PC-9 (cell line): ENCODE results near the gene SYDE1. TPM values are rescaled to one million over a fixed set of nuclear protein-coding genes. Genes with fewer than 3 reads are reported as not detected.

Experiments
- BruUV-seq: library from RNA; stranded (reverse); fragments of 400-500 nt; replicated peaks from 2 replicates; lab custom pipeline; 2021; lab: Mats Ljungman, UMichigan
- CTCF ChIA-PET: fragments of 300-600 bp; sonication (Branson Sonifier 250); formaldehyde crosslinking; loops from one replicate; lab custom pipeline; 2022; ENCODE audit warnings: antibody characterized with exemption; lab: Charles Lee
- POLR2A ChIA-PET: fragments of 300-600 bp; sonication (Branson Sonifier 250); formaldehyde crosslinking; loops from one replicate; lab custom pipeline; 2022; ENCODE audit warnings: antibody characterized with exemption; ENCODE audit not compliant: unreplicated experiment; lab: Charles Lee
- DNase-seq, 2 experiments: peaks; one replicate each; pipeline versions ENCODE4 v3.0.0 to v3.0.0-alpha.2; 2015 to 2022; ENCODE audit warnings: mixed read lengths in 1 of 2
- H2AFZ ChIP-seq: fragments of 200-600 bp; sonication (generic); 2 replicates; pipeline ENCODE4 v1.8.1; 2017; ENCODE audit warnings: antibody characterized with exemption
- H3F3A ChIP-seq: fragments of 200-600 bp; sonication (generic); 2 replicates; pipeline ENCODE4 v1.8.1; 2017; ENCODE audit warnings: antibody characterized with exemption, mild to moderate bottlenecking, low read depth; ENCODE audit not compliant: insufficient read depth
- H3K27ac ChIP-seq: fragments of 200-600 bp; sonication (generic); 2 replicates; pipeline ENCODE4 v1.6.1; 2016; ENCODE audit warnings: mixed run types
- H3K27me3 ChIP-seq: fragments of 200-600 bp; sonication (generic); 2 replicates; pipeline ENCODE4 v1.6.1; 2016; ENCODE audit warnings: low read depth, mixed run types; ENCODE audit not compliant: insufficient read depth
- H3K36me3 ChIP-seq: fragments of 200-600 bp; sonication (generic); 2 replicates; pipeline ENCODE4 v1.6.1; 2016; ENCODE audit warnings: low read depth, mixed run types
- H3K4me1 ChIP-seq: fragments of 200-600 bp; sonication (generic); replicated peaks from 2 replicates; pipeline ENCODE4 v1.6.1; 2016; ENCODE audit warnings: mixed run types; ENCODE audit not compliant: insufficient read depth
- H3K4me2 ChIP-seq: fragments of 200-600 bp; sonication (generic); 2 replicates; pipeline ENCODE4 v1.6.1; 2017; ENCODE audit warnings: mixed run types
- H3K4me3 ChIP-seq: fragments of 200-600 bp; sonication (generic); 2 replicates; pipeline ENCODE4 v1.6.1; 2016; ENCODE audit warnings: mixed run types
- H3K79me2 ChIP-seq: fragments of 200-600 bp; sonication (generic); 2 replicates; pipeline ENCODE4 v1.6.1; 2017; ENCODE audit warnings: low read depth, mixed run types
- H3K9me2 ChIP-seq: fragments of 200-600 bp; sonication (generic); 2 replicates; pipeline ENCODE4 v1.8.1; 2017; ENCODE audit warnings: mild to moderate bottlenecking; ENCODE audit not compliant: insufficient read depth
- H3K9me3 ChIP-seq: fragments of 200-600 bp; sonication (generic); 2 replicates; pipeline ENCODE4 v1.8.1; 2016; ENCODE audit warnings: low read depth; ENCODE audit not compliant: insufficient read depth
- H4K20me1 ChIP-seq: fragments of 200-600 bp; sonication (generic); 2 replicates; pipeline ENCODE4 v1.8.1; 2017; ENCODE audit not compliant: insufficient read depth
- EZH2 ChIP-seq: fragments of 200-600 bp; sonication (generic); IDR thresholded peaks from 2 replicates; pipeline ENCODE4 v1.8.0; 2017; ENCODE audit warnings: antibody characterized with exemption, low read depth
- intact Hi-C: fragments of 100-400 bp; cut with micrococcal nuclease; formaldehyde crosslinking; loops from one replicate; pipeline ENCODE4 v1.10.0; 2022; ENCODE audit not compliant: unreplicated experiment
- total RNA-seq: library from RNA; stranded (reverse); gene quantifications from 2 replicates; pipeline ENCODE4 v1.2.3, GENCODE V29; 2021
- TF ChIP-seq, protein P1 (sequence below): fragments of 200-600 bp; sonication (generic); conservative IDR thresholded peaks from 2 replicates; pipeline ENCODE4 v1.6.1; 2017; ENCODE audit warnings: mixed run types, antibody characterized with exemption, mild to moderate bottlenecking, moderate library complexity

Gene SYDE1
- total RNA-seq, 1 experiment from 2014 or later: 2.7 TPM

GRCh38 chr19:15116856-15117255, 9.7 kb downstream of the SYDE1 start:
- H3K9me3 ChIP-seq: no peaks in the 10 kb centered on the region

DNA sequence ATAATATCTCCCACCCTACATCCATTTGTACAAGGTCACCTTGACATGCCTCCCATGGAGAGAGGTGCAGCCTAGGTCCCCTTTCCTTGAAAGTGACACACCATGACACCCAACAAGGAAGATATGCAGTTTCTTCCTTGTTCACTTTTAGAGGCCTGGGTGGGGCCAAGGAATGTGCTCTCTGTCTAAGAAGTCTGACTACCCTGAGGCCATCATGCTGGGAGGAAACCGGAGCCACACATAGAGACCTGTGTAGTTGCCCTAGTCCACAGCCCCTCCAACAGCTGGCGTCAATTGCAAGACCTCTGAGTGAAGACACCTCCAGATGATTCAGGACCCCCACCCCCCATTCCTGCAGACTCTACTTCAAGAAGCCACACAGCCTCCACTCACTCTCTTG, 11.0 kb downstream of the SYDE1 start:
- Histone ChIP-seq H3K36me3 (peaks cover 27% of the 10 kb centered on the region), H3K79me2 (peaks cover 5% of the 10 kb centered on the region), H3K27ac (no peak overlapping the region), H3K27me3 (no peaks in the 10 kb centered on the region), H3K4me3 (no peak overlapping the region), H3K9me2 (no peaks in the 10 kb centered on the region), H3K9me3 (no peaks in the 10 kb centered on the region), H3F3A (peaks cover 21% of the 10 kb centered on the region; the same call in 1 of the 2 replicates), H3K4me1 (peaks cover 5% of the 10 kb centered on the region; the same call in 1 of the 2 replicates), H4K20me1 (no peaks in the 10 kb centered on the region), H3K4me2 (no peak overlapping the region), H2AFZ (no peak overlapping the region)
- TF ChIP-seq EZH2: no peak
- TF ChIP-seq, protein P1, sequence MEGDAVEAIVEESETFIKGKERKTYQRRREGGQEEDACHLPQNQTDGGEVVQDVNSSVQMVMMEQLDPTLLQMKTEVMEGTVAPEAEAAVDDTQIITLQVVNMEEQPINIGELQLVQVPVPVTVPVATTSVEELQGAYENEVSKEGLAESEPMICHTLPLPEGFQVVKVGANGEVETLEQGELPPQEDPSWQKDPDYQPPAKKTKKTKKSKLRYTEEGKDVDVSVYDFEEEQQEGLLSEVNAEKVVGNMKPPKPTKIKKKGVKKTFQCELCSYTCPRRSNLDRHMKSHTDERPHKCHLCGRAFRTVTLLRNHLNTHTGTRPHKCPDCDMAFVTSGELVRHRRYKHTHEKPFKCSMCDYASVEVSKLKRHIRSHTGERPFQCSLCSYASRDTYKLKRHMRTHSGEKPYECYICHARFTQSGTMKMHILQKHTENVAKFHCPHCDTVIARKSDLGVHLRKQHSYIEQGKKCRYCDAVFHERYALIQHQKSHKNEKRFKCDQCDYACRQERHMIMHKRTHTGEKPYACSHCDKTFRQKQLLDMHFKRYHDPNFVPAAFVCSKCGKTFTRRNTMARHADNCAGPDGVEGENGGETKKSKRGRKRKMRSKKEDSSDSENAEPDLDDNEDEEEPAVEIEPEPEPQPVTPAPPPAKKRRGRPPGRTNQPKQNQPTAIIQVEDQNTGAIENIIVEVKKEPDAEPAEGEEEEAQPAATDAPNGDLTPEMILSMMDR: no peak
- ChIA-PET CTCF (no interaction called here), POLR2A (no interaction called here)
- intact Hi-C loops: no loop called here
- no TSS peak for BruUV-seq
- peak; percentile 39 to 87 for DNase-seq

More at GRCh38 chr19:15116856-15117255, 9.7 kb downstream of the SYDE1 start:
- no peaks in the 10 kb centered on the region for H3K27me3 ChIP-seq
- no peak overlapping the region for H3K4me2 ChIP-seq
- H3K27ac ChIP-seq: no peak overlapping the region
- peaks cover 35% of the 10 kb centered on the region; the same call in 1 of the 2 replicates for H3F3A ChIP-seq
- no peak for DNase-seq
- POLR2A ChIA-PET: no interaction called here
- peaks cover 27% of the 10 kb centered on the region for H3K36me3 ChIP-seq
- H3K4me3 ChIP-seq: no peak overlapping the region
- H2AFZ ChIP-seq: no peak overlapping the region
- no peaks in the 10 kb centered on the region for H4K20me1 ChIP-seq
- no peaks in the 10 kb centered on the region for H3K9me2 ChIP-seq
- no peak for TF ChIP-seq EZH2
- TF ChIP-seq, protein P1: no peak
- no peaks in the 10 kb centered on the region for H3K79me2 ChIP-seq
- intact Hi-C loops: no loop called here
- BruUV-seq: no TSS peak
- CTCF ChIA-PET: no interaction called here
- peaks cover 5% of the 10 kb centered on the region; the same call in 1 of the 2 replicates for H3K4me1 ChIP-seq

GRCh38 chr19:15118789-15119494, 11.7 kb downstream of the SYDE1 start:
- CTCF ChIA-PET: no interaction called here
- Histone ChIP-seq H3K27me3 (no peaks in the 10 kb centered on the region), H4K20me1 (no peaks in the 10 kb centered on the region), H3K27ac (no peak overlapping the region), H3K79me2 (peaks cover 12% of the 10 kb centered on the region), H3K9me3 (no peaks in the 10 kb centered on the region), H3K36me3 (peaks cover 27% of the 10 kb centered on the region), H3K9me2 (no peaks in the 10 kb centered on the region), H2AFZ (no peak overlapping the region), H3K4me1 (peaks cover 8% of the 10 kb centered on the region), H3K4me2 (no peak overlapping the region), H3F3A (peaks cover 14% of the 10 kb centered on the region; the same call in 1 of the 2 replicates), H3K4me3 (no peak overlapping the region)
- intact Hi-C loops: no loop called here
- no peak for DNase-seq
- BruUV-seq: no TSS peak
- POLR2A ChIA-PET: no interaction called here
- TF ChIP-seq, protein P1: no peak
- no peak for TF ChIP-seq EZH2
